Stimulated activated CD4-positive, alpha-beta T cell treated with anti-CD3 and anti-CD28 coated beads, Interleukin-2, amount 100 ng/mL, for 48 hours (primary cell): ENCODE measurements around the gene DBR1.
A peak's percentile ranks its signal among the peaks of the same experiment; 100 is the strongest.

Experiments
- DNase-seq, 2 donors: peaks; one replicate each; pipeline ENCODE4 v3.0.0-alpha.2; 2020

Gene DBR1, protein sequence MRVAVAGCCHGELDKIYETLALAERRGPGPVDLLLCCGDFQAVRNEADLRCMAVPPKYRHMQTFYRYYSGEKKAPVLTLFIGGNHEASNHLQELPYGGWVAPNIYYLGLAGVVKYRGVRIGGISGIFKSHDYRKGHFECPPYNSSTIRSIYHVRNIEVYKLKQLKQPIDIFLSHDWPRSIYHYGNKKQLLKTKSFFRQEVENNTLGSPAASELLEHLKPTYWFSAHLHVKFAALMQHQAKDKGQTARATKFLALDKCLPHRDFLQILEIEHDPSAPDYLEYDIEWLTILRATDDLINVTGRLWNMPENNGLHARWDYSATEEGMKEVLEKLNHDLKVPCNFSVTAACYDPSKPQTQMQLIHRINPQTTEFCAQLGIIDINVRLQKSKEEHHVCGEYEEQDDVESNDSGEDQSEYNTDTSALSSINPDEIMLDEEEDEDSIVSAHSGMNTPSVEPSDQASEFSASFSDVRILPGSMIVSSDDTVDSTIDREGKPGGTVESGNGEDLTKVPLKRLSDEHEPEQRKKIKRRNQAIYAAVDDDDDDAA

DNA sequence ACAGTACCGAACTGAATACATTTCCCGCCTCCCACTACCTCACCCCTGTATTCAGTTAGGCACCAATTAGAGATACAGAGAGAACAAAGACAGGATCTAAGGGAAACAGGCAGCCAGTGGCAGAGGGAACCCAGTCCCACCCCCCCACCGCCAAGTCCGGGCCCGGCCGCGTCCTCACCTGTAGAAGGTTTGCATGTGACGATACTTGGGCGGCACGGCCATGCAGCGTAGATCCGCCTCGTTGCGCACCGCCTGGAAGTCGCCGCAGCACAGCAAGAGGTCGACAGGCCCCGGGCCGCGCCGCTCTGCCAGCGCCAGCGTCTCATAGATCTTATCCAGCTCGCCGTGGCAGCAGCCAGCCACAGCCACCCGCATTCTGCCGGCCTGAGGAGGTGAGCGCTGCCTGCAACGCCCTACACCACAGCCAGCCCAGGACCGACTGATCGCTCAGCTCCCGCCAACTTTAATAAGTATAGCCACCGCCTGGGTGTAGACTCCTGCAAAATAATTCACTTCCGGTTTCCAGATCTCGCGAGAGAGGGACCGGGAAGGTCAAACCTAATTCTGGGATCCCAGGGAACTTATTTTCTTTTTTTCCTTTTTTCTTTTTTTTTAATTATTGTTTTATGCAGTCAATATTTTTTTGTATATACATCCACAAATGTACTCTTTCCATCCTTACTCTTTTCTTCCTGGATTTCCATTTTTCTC is at the start of gene DBR1:
DBR1 (minus strand) TSS at position 501 of the 711 bp plus-strand sequence; CDS start at position 375, 126 bp downstream.
- DNase-seq = peak; percentile 66 to 71

DNA sequence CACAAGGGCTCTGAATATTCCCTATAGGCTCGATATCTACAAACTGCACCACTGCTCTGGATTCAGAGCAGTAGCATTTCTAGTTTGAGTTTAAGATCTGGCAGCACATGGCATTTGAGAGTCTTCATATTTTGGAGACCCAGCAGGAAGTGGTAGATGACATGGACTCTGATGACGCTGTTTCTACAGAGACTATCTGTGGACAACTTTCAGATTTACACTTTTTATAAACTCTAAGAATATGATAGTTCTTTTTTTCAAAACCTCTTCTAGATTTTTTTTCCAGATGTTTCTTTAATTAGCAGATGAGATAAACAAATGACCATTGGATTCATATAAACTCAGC is 48.2 kb upstream of the DBR1 start:
- DNase-seq = no peak

DNA sequence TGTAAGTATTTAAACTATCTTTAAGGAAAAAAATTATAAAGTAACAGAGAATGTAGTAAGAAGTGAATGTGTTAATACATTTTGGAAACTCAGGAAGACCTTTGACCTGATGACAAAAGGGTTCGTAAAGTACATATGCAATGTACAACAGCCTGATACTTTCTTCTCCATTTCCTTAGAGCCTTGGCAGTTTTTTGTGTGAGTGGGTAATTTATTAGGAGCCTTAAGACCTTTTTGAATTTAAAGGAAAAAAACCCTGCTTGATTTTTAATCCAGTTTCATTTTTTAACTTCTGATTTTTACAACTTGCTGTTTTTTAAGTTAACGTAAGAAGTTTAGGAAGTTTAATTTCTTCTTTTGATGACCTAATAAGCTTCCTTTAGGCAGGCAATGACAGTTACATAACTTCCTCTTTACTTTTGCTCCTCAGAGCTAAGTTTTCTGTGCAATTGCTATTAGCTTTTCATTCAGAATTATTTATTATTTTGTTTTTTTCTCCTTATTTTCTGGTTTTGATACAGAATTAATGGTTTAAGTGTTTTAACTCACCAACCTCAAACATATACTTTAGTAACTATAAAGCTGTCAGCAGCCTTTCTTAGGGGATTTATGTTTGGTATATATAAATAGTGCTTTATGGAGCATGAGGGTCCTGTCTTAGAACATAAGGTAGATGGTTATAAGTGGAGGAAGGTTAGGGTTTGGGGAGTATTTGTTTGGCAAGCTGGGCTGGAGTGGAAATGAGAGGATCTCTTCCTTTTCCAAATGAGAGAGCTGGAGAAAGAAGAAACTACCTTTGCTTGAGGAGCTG is 47.6 kb upstream of the DBR1 start:
- no peak for DNase-seq

DNA sequence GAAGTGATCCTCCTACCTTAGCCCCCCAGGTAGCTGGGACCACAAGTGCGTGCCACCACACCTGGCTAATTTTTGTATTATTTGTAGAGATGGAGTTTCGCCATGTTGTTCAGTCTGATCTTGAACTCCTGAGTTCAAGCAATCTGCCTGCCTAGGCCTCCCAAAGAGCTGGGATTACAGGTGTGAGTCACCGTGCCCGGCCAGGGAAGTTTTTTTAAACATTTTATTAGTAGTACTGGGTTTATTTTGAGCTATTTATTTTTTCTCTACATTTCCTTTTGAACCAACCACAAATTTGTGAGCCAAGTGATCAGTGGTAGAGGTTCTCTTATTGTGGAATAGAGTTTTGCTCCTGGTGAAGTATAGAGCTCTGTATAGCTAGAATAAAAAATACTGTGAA is 46.1 kb upstream of the DBR1 start:
- no peak for DNase-seq

DNA sequence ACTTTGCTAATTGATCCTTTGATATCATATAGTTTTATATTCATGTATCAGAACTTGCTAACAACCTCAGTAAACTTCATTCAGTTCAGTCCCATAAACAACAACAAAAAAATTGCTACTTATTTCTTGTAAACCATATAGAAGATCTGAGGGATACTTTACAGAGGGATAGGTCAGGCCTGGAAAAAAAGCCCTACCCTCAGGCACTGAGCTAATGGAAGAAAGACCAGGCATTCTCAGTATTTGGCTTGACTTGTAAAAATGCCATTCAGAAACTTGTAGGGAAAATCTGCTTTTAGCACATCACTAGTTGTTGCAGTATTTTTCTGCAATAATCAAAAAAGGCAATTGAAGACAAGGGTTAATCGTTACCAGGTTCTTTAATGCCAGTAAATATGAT is 45.5 kb upstream of the DBR1 start:
- no peak for DNase-seq

DNA sequence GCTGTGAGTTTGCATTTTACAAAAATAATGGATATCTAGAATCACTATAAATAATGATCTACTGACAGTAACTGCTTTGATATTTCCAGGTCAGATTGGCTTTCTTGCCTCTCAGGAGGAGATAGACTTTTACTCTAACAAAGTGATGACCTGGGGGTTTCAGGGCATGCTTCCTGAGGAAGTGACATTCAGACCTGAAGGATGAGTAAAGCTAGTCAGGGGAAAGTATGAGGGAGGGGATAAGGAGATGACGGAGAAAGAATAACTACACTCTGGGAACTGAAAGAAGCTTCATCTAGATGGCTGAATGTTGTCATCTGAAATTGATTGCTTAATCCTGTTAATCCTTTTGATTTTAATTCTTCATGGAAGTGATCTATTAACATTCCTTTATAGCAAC is 44.5 kb upstream of the DBR1 start:
- no peak for DNase-seq

DNA sequence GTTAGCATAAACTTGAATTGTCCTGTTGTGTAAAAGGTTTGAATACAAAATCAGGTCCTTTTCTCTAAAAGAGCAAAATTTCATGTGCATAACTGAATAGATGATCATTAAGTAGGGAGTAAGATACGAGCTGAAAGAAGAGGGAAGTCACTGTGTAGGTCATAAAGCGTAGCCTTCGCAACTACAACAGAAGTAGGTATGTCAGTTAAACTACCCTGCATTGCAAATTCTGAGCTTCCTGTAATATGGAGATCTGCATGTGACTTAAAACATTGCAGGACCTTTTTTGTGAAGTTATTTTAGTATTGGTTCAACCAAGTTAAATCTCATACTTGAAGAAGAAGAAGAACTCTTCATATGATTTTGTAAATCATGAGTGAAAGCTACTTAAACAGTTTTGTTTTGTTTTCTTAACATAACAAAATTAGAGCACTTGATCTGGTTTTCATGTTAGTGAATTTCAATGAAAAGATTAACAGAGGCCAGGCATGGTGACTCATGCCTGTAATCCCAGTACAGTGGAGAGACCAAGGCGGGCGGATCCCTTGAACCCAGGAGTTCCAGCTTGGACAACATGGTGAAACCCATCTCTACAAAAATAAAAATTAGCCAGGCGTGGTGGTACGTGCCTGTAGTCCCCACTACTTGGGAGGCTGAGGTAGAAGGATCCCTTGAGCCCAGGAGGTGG is 38.8 kb upstream of the DBR1 start:
- DNase-seq = no peak

DNA sequence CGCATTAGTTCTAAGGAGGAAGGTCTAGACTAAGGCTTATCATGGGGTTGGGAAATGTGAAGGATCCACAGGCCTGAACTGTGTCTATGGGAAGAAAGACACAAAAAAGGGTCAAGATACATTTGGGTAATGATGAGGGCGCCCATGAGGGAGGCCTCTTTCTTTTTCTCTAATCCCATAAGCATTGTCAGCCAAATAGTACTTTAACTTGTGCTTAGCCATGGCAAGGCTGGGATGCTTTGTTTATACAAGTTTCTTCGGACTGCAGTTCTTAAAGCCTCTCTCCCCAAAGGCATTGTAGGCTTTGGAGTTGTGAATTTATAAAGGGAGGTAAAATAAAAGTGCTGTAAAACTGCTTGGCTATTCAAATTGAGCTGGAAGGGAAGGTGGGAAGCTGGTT is 35.8 kb upstream of the DBR1 start:
- no peak for DNase-seq

DNA sequence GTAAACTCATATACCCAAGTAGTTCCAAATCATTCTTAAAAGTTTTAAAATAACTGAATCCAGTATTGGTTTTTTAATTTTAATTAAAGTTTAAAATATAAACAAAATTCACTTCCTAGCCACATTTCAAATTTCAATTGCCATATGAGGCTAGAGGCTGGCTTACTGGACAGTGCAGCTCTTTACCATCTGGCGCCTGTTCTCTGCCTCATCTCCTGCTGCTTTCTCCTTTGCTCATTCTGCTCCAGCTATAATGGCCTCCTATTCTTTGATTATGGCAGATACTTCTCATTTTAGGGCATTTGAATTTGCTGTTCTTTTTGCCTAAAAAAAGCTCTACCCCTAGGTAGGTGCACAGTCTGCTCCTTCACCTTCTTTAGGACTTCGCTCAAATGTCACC is 31.5 kb upstream of the DBR1 start:
- no peak for DNase-seq

DNA sequence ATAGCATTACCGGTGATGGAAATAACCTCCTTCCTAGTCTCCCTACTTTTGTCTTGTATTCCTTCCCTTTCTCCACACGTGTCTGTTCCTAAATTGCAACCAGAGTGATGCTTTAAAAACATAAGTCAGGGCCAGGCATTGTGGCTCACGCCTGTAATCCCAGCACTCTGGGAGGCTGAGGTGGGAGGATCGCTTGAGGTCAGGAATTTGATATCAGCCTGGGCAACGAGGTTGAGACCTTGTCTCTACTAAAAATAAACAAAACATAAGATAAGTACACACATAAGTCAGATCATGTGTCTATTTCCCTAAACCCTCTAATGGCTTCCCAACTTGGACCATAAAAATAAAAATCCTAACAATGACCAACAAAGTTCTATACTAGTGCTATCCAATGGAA is 30.8 kb upstream of the DBR1 start:
- no peak for DNase-seq

DNA sequence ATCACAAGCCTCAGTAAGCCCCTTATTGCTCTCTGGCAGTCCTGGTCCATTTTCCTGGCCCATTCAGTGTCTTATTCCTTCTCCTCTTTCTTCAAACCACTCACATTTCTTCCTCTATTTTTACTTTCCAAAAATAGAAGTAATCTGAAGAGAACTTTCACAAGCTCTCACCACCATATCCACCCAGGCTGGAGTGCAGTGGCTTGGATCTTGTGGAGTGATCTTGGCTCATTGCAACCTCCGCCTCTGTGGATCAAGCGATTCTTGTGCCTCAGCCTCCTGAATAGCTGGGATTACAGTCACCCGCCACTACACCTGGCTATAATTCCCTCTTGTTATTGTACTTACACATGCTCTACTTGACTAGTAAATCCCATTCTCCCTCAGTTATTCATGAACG is 29.2 kb upstream of the DBR1 start:
- no peak for DNase-seq

DNA sequence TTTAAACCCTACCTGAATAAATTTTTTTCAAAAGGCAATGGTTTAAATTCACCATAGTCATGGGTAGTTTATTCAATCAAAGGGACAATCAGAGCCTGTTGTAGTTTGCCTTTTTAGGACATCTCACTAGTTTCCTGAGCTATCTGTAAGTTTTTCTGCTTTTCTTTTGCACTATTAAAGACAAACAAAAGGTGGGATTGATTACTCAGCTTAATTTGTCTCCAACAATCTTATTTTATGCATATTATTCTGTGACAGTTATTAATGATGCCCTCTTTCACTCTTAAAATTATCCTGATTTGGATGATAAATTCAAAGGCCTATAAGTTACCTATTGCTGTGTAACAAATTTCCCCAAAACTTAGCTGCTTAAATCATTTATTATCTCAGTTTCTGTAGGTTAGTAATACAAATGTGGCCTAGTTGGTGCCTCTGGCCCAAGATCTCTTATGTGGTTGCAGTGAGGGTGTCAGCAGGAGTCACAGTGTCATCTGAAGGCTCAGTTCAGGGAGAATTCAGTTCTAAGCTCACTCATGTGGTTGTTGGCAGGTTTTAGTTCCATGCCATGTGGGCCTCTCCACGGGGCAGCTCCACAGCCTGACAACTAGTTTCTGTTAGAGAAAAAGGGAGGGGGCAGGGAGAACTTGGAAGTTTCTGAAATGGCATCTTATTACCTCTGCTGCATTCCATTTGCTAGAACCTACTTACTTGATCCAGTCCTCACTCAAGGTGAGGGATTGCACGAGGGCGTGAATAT is 28.4 kb upstream of the DBR1 start:
- DNase-seq = no peak

DNA sequence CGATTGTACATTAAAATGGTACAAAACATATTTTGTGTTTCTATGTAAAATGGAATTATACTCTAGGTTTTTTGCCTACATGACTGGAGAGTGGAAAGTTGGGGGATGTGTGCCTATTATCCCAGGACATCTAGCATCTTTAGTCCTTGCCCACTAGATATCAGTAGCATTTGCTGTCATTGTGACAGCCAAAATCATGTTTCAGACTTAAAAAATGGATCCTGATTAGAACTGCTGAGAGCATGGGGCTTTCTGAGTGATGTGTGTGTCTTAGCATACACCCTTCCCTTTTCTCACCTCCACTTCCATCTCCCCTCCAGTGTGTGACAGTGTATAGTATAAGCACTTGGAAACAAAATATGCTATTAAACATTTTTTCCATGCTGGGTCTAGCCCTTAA is 25.7 kb upstream of the DBR1 start:
- DNase-seq = no peak

DNA sequence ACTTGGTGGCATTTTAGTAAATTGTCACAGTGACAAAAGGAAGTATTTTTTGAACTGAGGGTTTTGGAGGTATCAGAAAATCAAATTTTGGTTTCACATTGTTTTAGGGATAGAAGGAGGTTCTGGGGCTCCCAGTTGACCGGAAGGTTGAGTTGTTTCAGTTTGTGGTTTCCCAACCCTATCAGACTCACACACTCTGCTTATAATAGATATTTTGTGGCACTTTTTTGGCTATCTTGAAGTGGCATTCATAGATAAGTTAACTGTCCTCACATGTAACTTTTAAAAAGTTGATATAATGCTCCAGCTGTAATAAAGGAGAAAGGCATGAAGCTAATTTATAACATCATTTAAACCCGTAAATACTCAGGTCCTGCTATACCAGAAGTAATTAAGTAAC is 25.1 kb upstream of the DBR1 start:
- DNase-seq = no peak

DNA sequence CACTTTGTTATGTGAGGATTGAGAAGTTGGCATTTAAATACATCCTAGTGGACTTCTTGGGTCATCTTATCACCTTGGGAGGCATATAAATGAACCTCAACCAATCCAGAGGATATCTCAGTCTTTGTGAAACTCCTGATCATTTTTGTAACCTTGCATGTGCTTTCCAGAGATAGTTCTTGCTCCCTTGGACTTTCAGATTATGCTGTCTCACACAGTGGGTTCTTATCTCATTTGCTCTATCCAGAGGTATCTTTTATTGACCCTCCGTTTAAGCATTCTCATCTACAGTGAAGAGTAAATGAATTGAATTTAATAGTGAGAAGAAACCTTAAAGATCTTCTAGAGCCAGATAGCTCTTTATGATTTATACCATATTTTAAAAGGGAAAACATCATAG is 22.8 kb upstream of the DBR1 start:
- DNase-seq = no peak

DNA sequence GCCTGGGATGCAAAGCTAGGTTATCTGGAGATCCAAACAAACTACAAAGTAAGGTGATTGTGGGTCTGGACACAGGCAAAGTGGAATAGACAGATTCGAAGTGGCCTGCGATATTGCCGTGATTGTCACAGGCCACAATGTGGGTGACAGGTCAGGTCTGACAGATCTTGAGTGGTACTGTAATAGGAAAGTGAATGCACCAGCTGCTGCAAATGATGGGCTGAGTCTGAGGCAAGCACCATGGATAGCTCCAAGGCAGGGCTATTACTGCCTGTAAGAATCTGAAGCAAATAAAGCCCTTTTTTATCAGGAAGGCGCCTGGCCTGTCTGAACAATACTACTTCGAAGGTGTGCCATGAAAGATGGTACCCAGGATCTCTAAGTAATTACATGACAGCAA is 22.3 kb upstream of the DBR1 start:
- DNase-seq = no peak

DNA sequence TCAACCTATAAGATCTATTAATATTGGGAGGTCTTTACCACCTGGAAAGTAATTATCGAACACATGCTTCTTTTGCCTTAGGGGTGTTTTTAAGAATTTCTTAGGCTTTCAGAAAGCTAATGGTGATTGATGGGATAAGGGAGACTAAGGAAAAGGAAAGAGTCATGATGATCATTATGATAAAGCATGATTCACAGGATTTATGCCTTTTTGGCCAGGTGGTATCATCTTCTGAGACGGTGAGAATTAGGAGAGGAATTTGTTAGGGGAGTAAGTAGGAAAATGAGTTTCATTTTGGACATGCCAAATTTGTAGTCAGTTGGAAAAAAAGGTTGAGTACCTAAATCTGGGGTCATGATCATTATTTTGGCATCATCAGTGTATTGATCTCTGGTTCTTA is 21.3 kb upstream of the DBR1 start:
- no peak for DNase-seq

DNA sequence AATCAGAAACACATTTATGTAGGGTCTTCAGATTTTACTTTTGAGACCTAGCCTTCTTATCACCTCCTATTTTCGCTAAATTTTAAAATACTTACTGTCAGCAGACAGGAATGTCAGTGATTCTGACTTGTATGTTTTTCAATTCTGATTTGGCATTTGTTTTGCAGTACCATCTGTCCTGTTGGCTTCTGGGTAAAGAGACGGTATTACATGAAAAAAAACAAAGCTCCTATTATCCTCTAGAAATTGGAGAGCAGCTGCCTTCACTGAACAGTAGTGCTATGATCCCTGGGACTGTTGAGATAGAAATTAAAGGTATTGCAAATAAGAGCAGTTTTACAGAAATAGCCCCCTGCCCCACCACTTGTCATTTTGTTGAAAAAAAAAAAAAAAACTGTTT is 20.8 kb upstream of the DBR1 start:
- no peak for DNase-seq

DNA sequence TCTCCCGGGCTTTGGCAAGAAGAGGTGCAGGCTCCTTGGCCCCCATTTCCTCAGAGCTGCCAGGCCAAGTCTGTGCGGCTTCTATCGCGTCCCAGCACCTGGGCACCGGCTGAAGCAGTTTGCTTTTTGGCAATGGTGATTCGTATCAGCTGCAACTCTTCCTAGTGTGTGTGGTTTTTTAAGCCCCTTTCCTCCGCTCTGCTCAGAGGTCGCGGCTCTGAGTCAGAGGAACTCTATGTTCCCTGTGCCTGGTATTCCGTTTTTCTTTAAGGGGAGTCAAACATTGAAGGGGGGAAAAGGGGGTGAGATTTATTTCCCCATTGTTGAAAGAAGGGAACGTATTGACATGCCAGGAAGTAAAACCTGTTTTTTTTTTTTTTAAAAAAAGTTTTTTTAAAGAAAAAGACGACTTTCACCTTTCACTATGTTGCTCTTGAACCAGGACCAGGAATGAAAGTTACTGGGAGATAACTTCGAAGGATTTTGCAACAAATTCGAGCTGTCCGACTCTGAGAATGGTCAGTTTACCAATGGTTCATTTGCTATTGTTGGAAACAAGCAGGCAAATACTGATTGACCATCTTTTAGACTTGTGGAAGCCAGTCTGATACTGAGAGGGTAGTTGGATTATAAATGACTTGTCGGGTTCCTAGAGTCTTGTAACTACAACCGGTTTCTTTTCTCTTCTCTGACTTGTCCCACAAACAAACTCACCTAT is 13.5 kb upstream of the DBR1 start:
- no peak for DNase-seq

DNA sequence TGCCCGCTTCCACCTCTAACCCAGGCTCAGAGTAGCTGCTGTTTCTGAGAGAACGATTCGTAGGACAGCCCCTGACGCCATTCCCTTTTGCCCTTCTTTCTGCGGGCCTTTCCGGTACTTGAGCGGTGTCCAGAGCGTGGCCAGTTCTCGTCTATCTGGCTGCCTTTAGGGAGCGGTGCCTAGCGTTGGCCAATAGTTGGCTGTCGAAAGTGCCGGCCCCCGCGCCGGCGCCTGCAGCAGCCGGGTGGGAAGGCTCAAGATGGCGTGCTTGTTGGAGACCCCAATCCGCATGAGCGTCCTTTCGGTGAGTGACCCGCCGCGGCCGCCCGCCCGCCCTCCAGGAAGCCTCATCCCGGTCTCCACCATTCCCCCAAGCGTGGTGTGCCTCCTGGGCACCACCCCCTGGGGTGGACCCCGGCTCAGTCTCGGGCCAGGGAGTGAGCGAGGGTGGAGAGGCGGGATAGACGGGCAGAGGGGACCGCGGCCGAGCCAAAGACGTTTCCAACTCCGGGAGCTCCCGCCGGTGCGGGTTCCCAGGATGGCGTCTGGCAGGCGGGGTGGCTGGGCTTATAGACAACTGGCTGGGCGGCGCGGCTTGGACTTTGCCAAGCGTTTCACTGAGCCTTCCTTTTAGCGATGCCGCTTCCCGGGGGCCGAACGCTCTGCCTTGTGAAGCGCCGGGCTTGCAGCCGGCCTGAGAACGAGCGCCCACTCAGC is 12.7 kb upstream of the DBR1 start, which contains the start of gene ARMC8:
ARMC8 (plus strand) TSS at position 6 of the 717 bp plus-strand sequence; CDS start at position 260, 254 bp downstream.
- peak in 1 of 2 donors; percentile 31 for DNase-seq
